A549 (cell line): ENCODE data around the gene SMIM32. TPM values are rescaled to one million over a fixed set of nuclear protein-coding genes. Genes with fewer than 3 reads are reported as not detected.

Experiments
- ATAC-seq, 2 experiments: fragments of 200-7000 bp in 1 of 2; fragments of >200 bp in 1 of 2; cut with Nextera tagmentation in 1 of 2; cut with Tn5 transposase in 1 of 2; 3 replicates each; pipeline versions ENCODE4 v1.8.0 to v1.9.1; 2018 to 2020; ENCODE audit warnings: mild to moderate bottlenecking in 1 of 2, moderate library complexity in 1 of 2
- CTCF ChIA-PET: fragments of 300-600 bp; sonication (Branson Sonifier 250); formaldehyde crosslinking; extraction: SDS; loops from one replicate; lab custom pipeline; 2021; ENCODE audit warnings: antibody characterized with exemption, inconsistent platforms; lab: Yijun Ruan, JAX
- POLR2A ChIA-PET: fragments of 350-600 bp; formaldehyde crosslinking; extraction: SDS; loops from one replicate; lab custom pipeline; 2021; ENCODE audit warnings: antibody characterized with exemption, inconsistent platforms; lab: Yijun Ruan, JAX
- DNase-seq, 2 experiments: peaks; one replicate each; pipeline versions ENCODE4 v3.0.0 to v3.0.0-alpha.2; 2011 to 2016; ENCODE audit warnings: low read depth in 1 of 2, low spot score in 1 of 2
- FAIRE-seq: peaks from 2 replicates; lab custom pipeline; 2011; peaks lifted over from hg19 to GRCh38; lab: Jason Lieb, UNC
- H3K27ac ChIP-seq, 2 experiments: fragments of >200 bp; sonication (Bioruptor Twin); formaldehyde crosslinking; 3 replicates each; pipeline ENCODE4 v1.5.1; 2016 to 2017
- H3K4me1 ChIP-seq: fragments of >200 bp; sonication (Bioruptor Twin); formaldehyde crosslinking; 3 replicates; pipeline ENCODE4 v1.6.1; 2016
- H3K4me2 ChIP-seq: fragments of >200 bp; sonication (Bioruptor Twin); formaldehyde crosslinking; 3 replicates; pipeline ENCODE4 v1.6.1; 2016
- H3K4me3 ChIP-seq: fragments of >200 bp; sonication (Bioruptor Twin); formaldehyde crosslinking; 3 replicates; pipeline ENCODE4 v1.5.1; 2016
- H3K9me3 ChIP-seq: fragments of >200 bp; sonication (Bioruptor Twin); formaldehyde crosslinking; 3 replicates; pipeline ENCODE4 v1.6.1; 2016
- CBX2 ChIP-seq: fragments of 200-600 bp; sonication (generic); IDR thresholded peaks from 2 replicates; pipeline ENCODE4 v1.6.1; 2016; ENCODE audit warnings: low read depth, mild to moderate bottlenecking, borderline replicate concordance
- CEBPB ChIP-seq, 2 experiments: fragments of >200 bp in 1 of 2; sonication (Bioruptor Twin) in 1 of 2; formaldehyde crosslinking in 1 of 2; IDR thresholded peaks; 2 replicates each; pipeline ENCODE4 v1.6.1; 2012 to 2016
- EHF ChIP-seq: fragments of 250-450 bp; sonication (Bioruptor Pico); IDR thresholded peaks from 2 replicates; pipeline ENCODE4 v1.5.0; 2020; ENCODE audit warnings: mild to moderate bottlenecking
- EP300 ChIP-seq, 2 experiments: fragments of >200 bp; sonication (Bioruptor Twin); formaldehyde crosslinking; IDR thresholded peaks; 2 replicates in 1 of 2; 3 replicates in 1 of 2; pipeline ENCODE4 v1.6.1; 2016 to 2017
- ESRRA ChIP-seq: fragments of 150-350 bp; IDR thresholded peaks from 2 replicates; pipeline ENCODE4 v1.6.1; 2014; ENCODE audit warnings: mild to moderate bottlenecking, low read length, borderline replicate concordance
- GATA3 ChIP-seq: IDR thresholded peaks from 2 replicates; pipeline ENCODE4 v1.6.1; 2012; ENCODE audit warnings: borderline replicate concordance
- HOXA7 ChIP-seq: fragments of 250-450 bp; sonication (Bioruptor Pico); IDR thresholded peaks from 2 replicates; pipeline ENCODE4 v1.5.0; 2020; ENCODE audit warnings: mild to moderate bottlenecking, moderate library complexity
- HOXB13 ChIP-seq: fragments of 250-450 bp; sonication (Bioruptor Pico); IDR thresholded peaks from 2 replicates; pipeline ENCODE4 v1.5.0; 2020; ENCODE audit warnings: low read depth, mild to moderate bottlenecking, moderate library complexity
- HOXB5 ChIP-seq: fragments of 250-450 bp; sonication (Bioruptor Pico); IDR thresholded peaks from 2 replicates; pipeline ENCODE4 v1.5.0; 2020; ENCODE audit warnings: mild to moderate bottlenecking, moderate library complexity
- KDM1A ChIP-seq: fragments of 200-600 bp; sonication (generic); IDR thresholded peaks from 2 replicates; pipeline ENCODE4 v1.6.1; 2016; ENCODE audit warnings: low read depth, mild to moderate bottlenecking
- MAFK ChIP-seq: fragments of 450-650 bp; IDR thresholded peaks from 2 replicates; pipeline ENCODE4 v1.6.1; 2014; ENCODE audit not compliant: partially characterized antibody
- MAZ ChIP-seq: fragments of 150-350 bp; IDR thresholded peaks from 2 replicates; pipeline ENCODE4 v1.6.1; 2014; ENCODE audit warnings: antibody characterized with exemption, low read depth, low read length, borderline replicate concordance
- PBX3 ChIP-seq: IDR thresholded peaks from 2 replicates; pipeline ENCODE4 v1.6.1; 2012
- PHF8 ChIP-seq: fragments of 200-600 bp; sonication (generic); IDR thresholded peaks from 2 replicates; pipeline ENCODE4 v1.6.1; 2016; ENCODE audit warnings: low read depth, mild to moderate bottlenecking, antibody characterized with exemption, moderate library complexity, borderline replicate concordance
- POLR2AphosphoS2 ChIP-seq: conservative IDR thresholded peaks from 2 replicates; pipeline ENCODE4 v1.6.1; 2012; ENCODE audit warnings: low read length, improper control_type of control experiment, inconsistent platforms
- RAD21 ChIP-seq, 2 experiments: fragments of >200 bp in 1 of 2; sonication (Bioruptor Twin) in 1 of 2; formaldehyde crosslinking in 1 of 2; IDR thresholded peaks in 1 of 2; conservative IDR thresholded peaks in 1 of 2; 2 replicates in 1 of 2; 3 replicates in 1 of 2; pipeline ENCODE4 v1.6.1; 2012 to 2018; ENCODE audit warnings: inconsistent platforms in 1 of 2
- RCOR1 ChIP-seq: fragments of 150-350 bp; IDR thresholded peaks from 2 replicates; pipeline ENCODE4 v1.6.1; 2014; ENCODE audit warnings: antibody characterized with exemption, low read length, low read depth
- REST ChIP-seq: fragments of 200-600 bp; sonication (generic); IDR thresholded peaks from 2 replicates; pipeline ENCODE4 v1.6.1; 2016; ENCODE audit warnings: antibody characterized with exemption, mild to moderate bottlenecking, moderate library complexity
- RNF2 ChIP-seq: fragments of 200-600 bp; sonication (generic); IDR thresholded peaks from 2 replicates; pipeline ENCODE4 v1.6.1; 2016; ENCODE audit warnings: low read depth, mild to moderate bottlenecking, antibody characterized with exemption, moderate library complexity, borderline replicate concordance
- SREBF2 ChIP-seq: fragments of 450-650 bp; IDR thresholded peaks from 2 replicates; pipeline ENCODE4 v1.6.1; 2014; ENCODE audit warnings: mild to moderate bottlenecking, moderate library complexity
- TFCP2L1 ChIP-seq: fragments of 250-450 bp; sonication (Bioruptor Pico); IDR thresholded peaks from 2 replicates; pipeline ENCODE4 v1.5.0; 2021; ENCODE audit warnings: mild to moderate bottlenecking
- TP53 ChIP-seq: fragments of 250-450 bp; sonication (Bioruptor Pico); IDR thresholded peaks from 2 replicates; pipeline ENCODE4 v1.5.0; 2021; ENCODE audit warnings: mild to moderate bottlenecking, moderate library complexity
- ZC3H11A ChIP-seq: fragments of 450-650 bp; IDR thresholded peaks from 2 replicates; pipeline ENCODE4 v1.6.1; 2014; ENCODE audit warnings: antibody characterized with exemption, mild to moderate bottlenecking
- WGBS: methylation state at CpG from one replicate; pipeline ENCODE4 v1.1.6; 2017; ENCODE audit errors: missing lambda C conversion rate; 5-methylcytosine and 5-hydroxymethylcytosine counted together
- polyA plus RNA-seq, 4 experiments: library from polyadenylated mRNA; depleted of rRNA in 3 of 4; stranded (reverse); fragments of >200 nt; fragmentation: RNase III in 1 of 4; extraction: RNeasy Plus Mini Kit Qiagen cat#74134 plus additional on column Dnase treatment in 1 of 4; gene quantifications; 2 replicates in 3 of 4; 3 replicates in 1 of 4; pipeline ENCODE4 v1.2.3, GENCODE V29; 2011 to 2017

Gene SMIM32
- polyA plus RNA-seq, 2 of the 4 experiments (the other 2 are of a cell fraction): not detected

GRCh38 chr5:136197462-136198142 lies 4.6 kb upstream of the SMIM32 start:
- H3K4me3 ChIP-seq: no peak overlapping the region
- POLR2A ChIA-PET: no interaction called here
- FAIRE-seq: no peak
- CTCF ChIA-PET: interaction anchor here (0.8 to 1.6 kb wide), 3 partner anchors 14 to 310 kb away, joined by 3 to 5 read pairs (median 4); no protein-coding TSS in a partner anchor
- H3K27ac ChIP-seq: no peak overlapping the region
- DNase-seq: no peak
- no peak for TF ChIP-seq SREBF2
- TF ChIP-seq REST: no peak
- no peak for TF ChIP-seq PBX3
- no peak for TF ChIP-seq TFCP2L1 (CRISPR knock-in tag)
- TF ChIP-seq HOXB13 (CRISPR knock-in tag): no peak
- TF ChIP-seq ESRRA: no peak
- TF ChIP-seq RCOR1: no peak
- no peaks in the 10 kb centered on the region for H3K4me1 ChIP-seq
- no peak overlapping the region for H3K4me2 ChIP-seq
- no peak for ATAC-seq
- H3K9me3 ChIP-seq: no peaks in the 10 kb centered on the region
- 95% methylated on average over 4 of the region's 4 CpGs for WGBS

- POLR2A ChIA-PET: no interaction called here
- no peak overlapping the region for H3K27ac ChIP-seq
- DNase-seq: no peak
- no peak overlapping the region for H3K4me2 ChIP-seq
- no peaks in the 10 kb centered on the region for H3K4me1 ChIP-seq
- H3K4me3 ChIP-seq: no peak overlapping the region
- 90% methylated on average over 12 of the region's 12 CpGs for WGBS
- TF ChIP-seq MAFK (no peak), GATA3 (no peak), EHF (no peak), CEBPB (IDR thresholded peaks at IDR 0.05) (no peak), MAZ (no peak), HOXA7 (no peak), KDM1A (no peak), POLR2AphosphoS2 (no peak), ZC3H11A (no peak), RNF2 (no peak), PHF8 (no peak), TP53 (no peak), HOXB5 (CRISPR knock-in tag) (no peak), HOXB13 (CRISPR knock-in tag) (no peak), CBX2 (no peak), RAD21 (conservative IDR thresholded peaks at IDR 0.05 in 1 of 2, IDR thresholded peaks at IDR 0.05 in 1 of 2) (no peak), EP300 (IDR thresholded peaks at IDR 0.05) (no peak)
- ATAC-seq: no peak
- no peak for FAIRE-seq
- no peaks in the 10 kb centered on the region for H3K9me3 ChIP-seq
- CTCF ChIA-PET: interaction anchor here (1.6 to 3.8 kb wide), 4 partner anchors 16 to 308 kb away, joined by 4 to 16 read pairs (median 6); no protein-coding TSS in a partner anchor
Measured at GRCh38 chr5:136195971-136196820, 3.2 kb upstream of the SMIM32 start.
